Measurements from ENCODE around the gene PLXNA2.

The PLXNA2 gene

GRCh38 chr1:208054911-208055379 is 189.2 kb downstream of the PLXNA2 start:
- DNase-seq, result no peak

- DNase-seq, result no peak
These were observed 189.7 kb downstream of the PLXNA2 start for GRCh38 chr1:208054485-208054884.

GRCh38 chr1:208053661-208054060 is 190.5 kb downstream of the PLXNA2 start:
- DNase-seq, result no peak

- no peak for DNase-seq
These were observed 191.2 kb downstream of the PLXNA2 start for GRCh38 chr1:208052926-208053407.

GRCh38 chr1:208052135-208052534 is 192.0 kb downstream of the PLXNA2 start:
- DNase-seq, result no peak

GRCh38 chr1:208051651-208052050 is 192.5 kb downstream of the PLXNA2 start:
- DNase-seq, result no peak

GRCh38 chr1:208048904-208049303 is 195.3 kb downstream of the PLXNA2 start:
- no peak for DNase-seq

- DNase-seq, result no peak
These were observed 196.2 kb downstream of the PLXNA2 start for GRCh38 chr1:208047975-208048374.

- DNase-seq, result no peak
These were observed 196.7 kb downstream of the PLXNA2 start for GRCh38 chr1:208047476-208047934.

GRCh38 chr1:208045463-208046260 is 198.5 kb downstream of the PLXNA2 start:
- no peak for DNase-seq

GRCh38 chr1:208044589-208045462 is 199.4 kb downstream of the PLXNA2 start:
- DNase-seq, result no peak

- DNase-seq, result no peak
These were observed 200.4 kb downstream of the PLXNA2 start for GRCh38 chr1:208043691-208044181.

- DNase-seq, result no peak
These were observed 201.3 kb downstream of the PLXNA2 start for GRCh38 chr1:208042868-208043267.

- no peak for DNase-seq
These were observed 202.1 kb downstream of the PLXNA2 start for GRCh38 chr1:208042041-208042615.

- DNase-seq, result no peak
These were observed 202.7 kb downstream of the PLXNA2 start for GRCh38 chr1:208041505-208041904.

GRCh38 chr1:208040821-208041297 is 203.3 kb downstream of the PLXNA2 start:
- no peak for DNase-seq

- no peak for DNase-seq
These were observed 204.4 kb downstream of the PLXNA2 start for GRCh38 chr1:208039536-208040332.

GRCh38 chr1:208038303-208038702 is 205.9 kb downstream of the PLXNA2 start:
- DNase-seq, result no peak

GRCh38 chr1:208036918-208037766 is 207.0 kb downstream of the PLXNA2 start:
- DNase-seq, result no peak

GRCh38 chr1:208036106-208036808 is 207.9 kb downstream of the PLXNA2 start:
- no peak for DNase-seq

All from retina (tissue), 1 donor.